IMR-90 (cell line): ENCODE measurements around the gene TMTC1.

Source experiments
- BHLHE40 ChIP-seq: fragments of 150-350 bp; IDR thresholded peaks from 2 replicates; pipeline ENCODE4 v1.6.1; 2016; ENCODE audit warnings: mild to moderate bottlenecking, low read depth, low read length
- CEBPB ChIP-seq: IDR thresholded peaks from 2 replicates; pipeline ENCODE4 v1.6.1; 2012; ENCODE audit warnings: low read depth, low read length, improper control_type of control experiment
- CHD1 ChIP-seq: IDR thresholded peaks from 2 replicates; pipeline ENCODE4 v1.6.1; 2012; ENCODE audit warnings: low read depth, low read length, improper control_type of control experiment
- CTCF ChIP-seq: conservative IDR thresholded peaks from 2 replicates; pipeline ENCODE4 v1.5.1; 2012; ENCODE audit warnings: mild to moderate bottlenecking, low read depth, low read length, improper control_type of control experiment
- FOS ChIP-seq: fragments of 150-350 bp; IDR thresholded peaks from 2 replicates; pipeline ENCODE4 v1.6.1; 2016; ENCODE audit warnings: low read depth, low read length
- MAFK ChIP-seq: IDR thresholded peaks from 2 replicates; pipeline ENCODE4 v1.6.1; 2012; ENCODE audit warnings: low read depth, low read length, improper control_type of control experiment
- POLR2A ChIP-seq: IDR thresholded peaks from 2 replicates; pipeline ENCODE4 v1.6.1; 2012; ENCODE audit warnings: mild to moderate bottlenecking, low read depth, low read length
- RAD21 ChIP-seq: IDR thresholded peaks from 2 replicates; pipeline ENCODE4 v1.6.1; 2012; ENCODE audit warnings: low read length, improper control_type of control experiment
- RCOR1 ChIP-seq: IDR thresholded peaks from 2 replicates; pipeline ENCODE4 v1.6.1; 2012; ENCODE audit warnings: mild to moderate bottlenecking, low read length, improper control_type of control experiment; ENCODE audit not compliant: insufficient replicate concordance
- RFX5 ChIP-seq: IDR thresholded peaks from 2 replicates; pipeline ENCODE4 v1.8.0; 2012; ENCODE audit warnings: low read depth, mild to moderate bottlenecking, low read length, moderate library complexity
- TF ChIP-seq, protein P1 (sequence below): fragments of 150-350 bp; IDR thresholded peaks from 2 replicates; pipeline ENCODE4 v1.6.1; 2017; ENCODE audit warnings: mild to moderate bottlenecking, antibody characterized with exemption, low read length, low read depth

DNA sequence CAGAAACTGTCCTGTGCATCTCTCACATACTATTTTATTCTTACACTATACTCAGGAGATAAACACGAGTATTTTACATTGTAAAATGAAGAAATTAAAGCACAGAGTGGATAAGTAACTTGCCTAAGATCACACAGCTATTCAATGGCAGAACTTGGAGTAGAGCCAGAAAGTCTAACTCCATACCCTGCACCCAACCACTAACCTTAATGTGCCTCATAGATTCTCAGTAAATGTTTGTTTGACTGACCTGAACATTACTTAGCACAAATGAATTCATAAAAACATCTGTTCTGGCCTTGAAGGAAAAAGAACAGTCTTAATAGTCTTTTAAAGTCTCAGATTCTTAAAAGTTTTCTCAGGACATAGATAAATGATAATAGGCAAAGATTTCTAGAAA, 202.8 kb downstream of the TMTC1 start:
- TF ChIP-seq CTCF, result no peak
- TF ChIP-seq POLR2A, result no peak
- TF ChIP-seq FOS, result no peak
- TF ChIP-seq MAFK, result no peak
- TF ChIP-seq BHLHE40, result no peak
- TF ChIP-seq, protein P1, sequence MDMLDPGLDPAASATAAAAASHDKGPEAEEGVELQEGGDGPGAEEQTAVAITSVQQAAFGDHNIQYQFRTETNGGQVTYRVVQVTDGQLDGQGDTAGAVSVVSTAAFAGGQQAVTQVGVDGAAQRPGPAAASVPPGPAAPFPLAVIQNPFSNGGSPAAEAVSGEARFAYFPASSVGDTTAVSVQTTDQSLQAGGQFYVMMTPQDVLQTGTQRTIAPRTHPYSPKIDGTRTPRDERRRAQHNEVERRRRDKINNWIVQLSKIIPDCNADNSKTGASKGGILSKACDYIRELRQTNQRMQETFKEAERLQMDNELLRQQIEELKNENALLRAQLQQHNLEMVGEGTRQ, result no peak
- TF ChIP-seq RAD21, result no peak
- no peak for TF ChIP-seq CEBPB
- no peak for TF ChIP-seq RFX5
- no peak for TF ChIP-seq CHD1
- TF ChIP-seq RCOR1, result no peak
